Mucosa of rectum (tissue), 2 donors: Measurements from ENCODE around the gene LIMA1.
"Not testable (repeated sequence)": the region's sequence is repeated elsewhere in the genome, so short reads cannot be mapped to it uniquely, and the experiment has no call there.

Source experiments
- H3K27ac ChIP-seq, 2 donors: one replicate each; pipeline ENCODE4 v1.7.0; 2013; ENCODE audit warnings: inconsistent platforms in 2 of 2, low read depth in 2 of 2, low read length in 2 of 2
- H3K27me3 ChIP-seq, 2 donors: one replicate each; pipeline ENCODE4 v1.7.0; 2013; ENCODE audit warnings: low read length in 2 of 2; ENCODE audit not compliant: control insufficient read depth in 2 of 2, insufficient read depth in 2 of 2
- H3K36me3 ChIP-seq, 2 donors: one replicate each; pipeline ENCODE4 v1.7.0; 2013; ENCODE audit warnings: low read length in 2 of 2; ENCODE audit not compliant: control insufficient read depth in 2 of 2, insufficient read depth in 2 of 2
- H3K4me1 ChIP-seq, 2 donors: one replicate each; pipeline ENCODE4 v1.7.0; 2013; ENCODE audit warnings: low read length in 2 of 2, mild to moderate bottlenecking in 1 of 2; ENCODE audit not compliant: control insufficient read depth in 2 of 2, insufficient read depth in 2 of 2
- H3K4me3 ChIP-seq, 2 donors: one replicate each; pipeline ENCODE4 v1.7.0; 2013; ENCODE audit warnings: low read length in 2 of 2
- H3K9ac ChIP-seq, 2 donors: one replicate each; pipeline ENCODE4 v1.7.0; 2013; ENCODE audit warnings: low read length in 2 of 2, low read depth in 1 of 2, mild to moderate bottlenecking in 1 of 2
- H3K9me3 ChIP-seq, 2 donors: one replicate each; pipeline ENCODE4 v1.7.0; 2013; ENCODE audit warnings: low read length in 2 of 2; ENCODE audit not compliant: control insufficient read depth in 2 of 2
- donor health status: healthy.
- donor health status: Normal muscosa, but diverticular disease.

LIMA1 gene

GRCh38 chr12:50314636-50315312 lies 31.5 kb upstream of the LIMA1 start:
- Histone ChIP-seq H3K36me3 (no peaks in the 10 kb centered on the region), H3K9me3 (no peaks in the 10 kb centered on the region), H3K4me3 (no peak overlapping the region), H3K27me3 (no peaks in the 10 kb centered on the region), H3K4me1 (peaks cover 4 to 10% of the 10 kb centered on the region in 2 donors), H3K9ac (no peak overlapping the region), H3K27ac (no peak overlapping the region)

- H3K27me3 ChIP-seq, H3K9ac ChIP-seq: not testable (repeated sequence)
Measured at GRCh38 chr12:50313971-50314370, 30.7 kb upstream of the LIMA1 start.

GRCh38 chr12:50313256-50313931 lies 30.1 kb upstream of the LIMA1 start:
- peaks cover 4 to 10% of the 10 kb centered on the region in 2 donors for H3K4me1 ChIP-seq
- H3K36me3 ChIP-seq: no peaks in the 10 kb centered on the region
- H3K27ac ChIP-seq: no peak overlapping the region
- no peaks in the 10 kb centered on the region for H3K9me3 ChIP-seq
- H3K27me3 ChIP-seq: no peaks in the 10 kb centered on the region
- H3K9ac ChIP-seq: no peak overlapping the region
- H3K4me3 ChIP-seq: no peak overlapping the region

More at GRCh38 chr12:50313971-50314370, 30.7 kb upstream of the LIMA1 start:
- H3K4me1 ChIP-seq, H3K4me3 ChIP-seq, H3K9me3 ChIP-seq, H3K36me3 ChIP-seq, H3K27ac ChIP-seq: not testable (repeated sequence)

- H3K27me3 ChIP-seq, H3K4me1 ChIP-seq, H3K4me3 ChIP-seq, H3K9me3 ChIP-seq, H3K36me3 ChIP-seq, H3K9ac ChIP-seq: not testable (repeated sequence)
- peak overlapping the region in 1 of 2 donors; percentile 37 for H3K27ac ChIP-seq
Measured at GRCh38 chr12:50311858-50312609, 28.7 kb upstream of the LIMA1 start.

DNA sequence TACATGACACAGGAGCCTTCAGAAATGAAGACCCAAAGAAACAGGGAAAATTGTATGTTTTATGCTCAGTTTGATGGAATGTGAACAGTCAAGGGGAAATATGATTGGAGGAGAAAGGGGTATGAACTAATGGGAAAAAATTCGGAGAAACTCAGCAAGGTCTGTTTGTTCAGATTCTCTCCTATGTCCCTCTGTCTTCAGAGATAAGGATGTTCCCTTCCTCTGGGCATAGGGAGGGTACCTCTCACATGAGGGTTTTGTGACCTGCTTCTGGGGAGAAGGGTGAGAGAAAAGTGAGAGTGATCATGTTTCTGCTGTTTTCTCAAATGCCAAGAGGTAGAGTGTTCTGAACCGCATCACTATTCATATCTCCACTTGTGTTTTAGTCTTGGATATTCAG lies 26.6 kb upstream of the LIMA1 start:
- H3K27ac ChIP-seq: no peak overlapping the region
- H3K9me3 ChIP-seq: no peaks in the 10 kb centered on the region
- no peak overlapping the region for H3K9ac ChIP-seq
- H3K36me3 ChIP-seq: no peaks in the 10 kb centered on the region
- peaks cover 2 to 8% of the 10 kb centered on the region in 2 donors for H3K4me1 ChIP-seq
- no peak overlapping the region for H3K4me3 ChIP-seq
- H3K27me3 ChIP-seq: no peaks in the 10 kb centered on the region

DNA sequence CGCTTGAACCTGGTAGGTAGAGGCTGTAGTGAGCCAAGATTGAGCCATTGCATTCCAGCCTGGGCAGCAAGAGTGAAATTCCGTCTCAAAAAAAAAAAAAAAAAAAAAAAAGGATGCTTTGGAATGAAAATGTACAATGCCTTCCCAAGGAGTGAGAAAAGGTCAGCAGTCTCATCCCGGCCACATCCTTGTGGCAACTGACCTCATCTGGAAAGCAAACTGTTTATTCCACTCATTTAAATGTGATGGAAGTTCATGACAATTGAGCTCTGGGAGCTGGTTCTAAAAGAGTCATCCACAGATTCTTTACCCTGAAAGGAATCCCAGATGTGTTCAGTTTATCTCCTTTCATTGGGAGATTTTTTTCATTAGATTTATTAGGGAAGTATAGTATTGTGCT lies 19.4 kb upstream of the LIMA1 start:
- Histone ChIP-seq H3K27me3 (no peaks in the 10 kb centered on the region), H3K4me1 (peaks cover 2 to 7% of the 10 kb centered on the region in 2 donors), H3K36me3 (no peaks in the 10 kb centered on the region), H3K9ac (no peak overlapping the region), H3K27ac (no peak overlapping the region), H3K4me3 (no peak overlapping the region), H3K9me3 (no peaks in the 10 kb centered on the region)

GRCh38 chr12:50297996-50298395 lies 14.7 kb upstream of the LIMA1 start:
- H3K27me3 ChIP-seq: no peaks in the 10 kb centered on the region
- peak overlapping the region; percentile 50 to 52 for H3K27ac ChIP-seq
- no peaks in the 10 kb centered on the region for H3K9me3 ChIP-seq
- H3K36me3 ChIP-seq: no peaks in the 10 kb centered on the region
- peaks cover 5 to 10% of the 10 kb centered on the region in 2 donors for H3K4me1 ChIP-seq
- no peak overlapping the region for H3K9ac ChIP-seq
- no peak overlapping the region for H3K4me3 ChIP-seq

DNA sequence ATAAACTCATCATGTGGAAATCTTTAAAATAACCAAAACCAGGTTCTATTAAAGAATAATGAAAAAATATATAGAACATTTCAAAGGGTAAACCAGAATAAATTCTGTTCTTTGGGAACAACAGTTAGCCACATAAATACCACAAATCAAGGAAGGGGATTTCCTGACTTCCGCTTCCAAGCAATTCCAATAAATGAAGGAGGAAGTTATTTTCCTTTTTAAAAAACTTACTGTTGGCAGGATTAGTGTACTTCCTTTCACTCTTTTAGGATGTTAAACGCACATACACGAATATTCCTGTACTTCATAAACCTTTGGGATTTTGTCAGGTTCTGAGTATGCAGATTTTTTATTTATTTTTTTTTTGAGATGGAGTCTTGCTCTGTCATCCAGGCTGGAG lies 13.7 kb upstream of the LIMA1 start:
- Histone ChIP-seq H3K9ac (no peak overlapping the region), H3K4me3 (no peak overlapping the region), H3K27me3 (no peaks in the 10 kb centered on the region), H3K27ac (no peak overlapping the region), H3K9me3 (no peaks in the 10 kb centered on the region), H3K4me1 (peaks cover 5 to 10% of the 10 kb centered on the region in 2 donors), H3K36me3 (no peaks in the 10 kb centered on the region)

- Histone ChIP-seq H3K27ac (no peak overlapping the region), H3K4me3 (no peak overlapping the region), H3K9ac (no peak overlapping the region), H3K4me1 (peaks cover 5 to 10% of the 10 kb centered on the region in 2 donors), H3K27me3 (no peaks in the 10 kb centered on the region), H3K9me3 (no peaks in the 10 kb centered on the region), H3K36me3 (no peaks in the 10 kb centered on the region)
Measured at GRCh38 chr12:50296554-50296953, 13.2 kb upstream of the LIMA1 start.

- Histone ChIP-seq H3K9me3 (no peaks in the 10 kb centered on the region), H3K27ac (no peak overlapping the region), H3K4me1 (no peaks in the 10 kb centered on the region)
Measured at GRCh38 chr12:50291377-50291776, 8.1 kb upstream of the LIMA1 start.

More at GRCh38 chr12:50291377-50291776, 8.1 kb upstream of the LIMA1 start:
- Histone ChIP-seq H3K9ac (no peak overlapping the region), H3K4me3 (no peak overlapping the region), H3K27me3 (no peaks in the 10 kb centered on the region), H3K36me3 (no peaks in the 10 kb centered on the region)
